CD14-positive monocyte (primary cell): ENCODE data around the gene DHX58. TPM values are rescaled to one million over a fixed set of nuclear protein-coding genes. Genes with fewer than 3 reads are reported as not detected.

ENCODE experiments used
- DNase-seq, 3 donors: peaks; one replicate each; pipeline ENCODE4 v3.0.0-alpha.2; 2011 to 2022
- H2AFZ ChIP-seq: 2 replicates; pipeline ENCODE4 v1.6.0; 2012; ENCODE audit warnings: mild to moderate bottlenecking, low read depth, low read length, inconsistent platforms; ENCODE audit not compliant: insufficient read depth, poor library complexity, severe bottlenecking
- H3K27ac ChIP-seq, 2 donors: 1 replicate in 1 of 2; 2 replicates in 1 of 2; pipeline ENCODE4 v1.5.1; 2012 to 2013; ENCODE audit warnings: low read length in 2 of 2, control low read depth in 1 of 2, inconsistent platforms in 1 of 2, low read depth in 1 of 2, mild to moderate bottlenecking in 1 of 2
- H3K27me3 ChIP-seq, 2 donors: one replicate each; pipeline versions ENCODE4 v1.6.0 to v1.6.1; 2011 to 2013; ENCODE audit warnings: low read length in 2 of 2; ENCODE audit not compliant: control insufficient read depth in 2 of 2, insufficient read depth in 2 of 2
- H3K36me3 ChIP-seq, 2 donors: replicated peaks in 1 of 2; 1 replicate in 1 of 2; 2 replicates in 1 of 2; pipeline versions ENCODE4 v1.5.1 to v1.6.1; 2012 to 2013; ENCODE audit warnings: low read length in 2 of 2, control low read depth in 1 of 2, inconsistent platforms in 1 of 2, mild to moderate bottlenecking in 1 of 2; ENCODE audit not compliant: insufficient read depth in 2 of 2, control insufficient read depth in 1 of 2
- H3K4me1 ChIP-seq, 2 donors: 1 replicate in 1 of 2; 2 replicates in 1 of 2; pipeline versions ENCODE4 v1.5.1 to v1.6.1; 2012 to 2013; ENCODE audit warnings: low read length in 2 of 2, control low read depth in 1 of 2, inconsistent platforms in 1 of 2, mild to moderate bottlenecking in 1 of 2, moderate library complexity in 1 of 2; ENCODE audit not compliant: insufficient read depth in 2 of 2, control insufficient read depth in 1 of 2
- H3K4me2 ChIP-seq: replicated peaks from 2 replicates; pipeline ENCODE3; 2012; ENCODE audit warnings: low read length, moderate library complexity, mild to moderate bottlenecking; ENCODE audit not compliant: poor library complexity, severe bottlenecking; ENCODE audit errors: extremely low read depth
- H3K4me3 ChIP-seq, 3 experiments: fragments of 200-600 bp in 1 of 3; sonication (generic) in 1 of 3; replicated peaks in 1 of 3; 1 replicate in 2 of 3; 2 replicates in 1 of 3; pipeline ENCODE4 v1.5.1; 2011 to 2013; ENCODE audit warnings: low read length in 3 of 3, mild to moderate bottlenecking in 3 of 3, control low read depth in 2 of 3, low read depth in 2 of 3, inconsistent platforms in 1 of 3, moderate library complexity in 1 of 3
- H3K79me2 ChIP-seq: 2 replicates; pipeline ENCODE4 v1.6.0; 2012; ENCODE audit warnings: mild to moderate bottlenecking, control low read depth, inconsistent platforms, low read length, moderate library complexity; ENCODE audit not compliant: insufficient read depth
- H3K9ac ChIP-seq: 2 replicates; pipeline ENCODE4 v1.6.0; 2017; ENCODE audit warnings: low read length, mild to moderate bottlenecking; ENCODE audit not compliant: insufficient read depth, poor library complexity, severe bottlenecking
- H3K9me3 ChIP-seq, 2 donors: replicated peaks in 1 of 2; 1 replicate in 1 of 2; 2 replicates in 1 of 2; pipeline versions ENCODE4 v1.5.1 to v1.6.1; 2012 to 2013; ENCODE audit warnings: low read length in 2 of 2, control low read depth in 1 of 2; ENCODE audit not compliant: control insufficient read depth in 1 of 2, insufficient read depth in 1 of 2
- H4K20me1 ChIP-seq: 2 replicates; pipeline ENCODE4 v1.6.0; 2012; ENCODE audit warnings: mild to moderate bottlenecking, low read length, control low read depth, moderate library complexity; ENCODE audit not compliant: insufficient read depth
- H3K27ac Mint-ChIP-seq, 7 donors: one replicate each; pipeline ENCODE4 v1.8.0; 2020; ENCODE audit warnings: mild to moderate bottlenecking in 7 of 7, mixed read lengths in 7 of 7, moderate library complexity in 6 of 7, inconsistent platforms in 2 of 7
- H3K27me3 Mint-ChIP-seq, 3 donors: one replicate each; pipeline ENCODE4 v1.8.0; 2021 to 2022; ENCODE audit warnings: low read depth in 3 of 3, mild to moderate bottlenecking in 3 of 3, mixed read lengths in 3 of 3, moderate library complexity in 3 of 3, inconsistent platforms in 1 of 3
- H3K36me3 Mint-ChIP-seq, 2 donors: one replicate each; pipeline ENCODE4 v1.8.0; 2020; ENCODE audit warnings: mixed read lengths in 2 of 2, inconsistent platforms in 1 of 2, mild to moderate bottlenecking in 1 of 2
- H3K4me1 Mint-ChIP-seq: one replicate; pipeline ENCODE4 v1.8.0; 2020; ENCODE audit warnings: mild to moderate bottlenecking, mixed read lengths
- H3K4me3 Mint-ChIP-seq, 2 donors: one replicate each; pipeline ENCODE4 v1.8.0; 2020; ENCODE audit warnings: mild to moderate bottlenecking in 2 of 2, mixed read lengths in 2 of 2, moderate library complexity in 1 of 2
- H3K9me3 Mint-ChIP-seq, 7 donors: one replicate each; pipeline ENCODE4 v1.8.0; 2020 to 2022; ENCODE audit warnings: mixed read lengths in 7 of 7, mild to moderate bottlenecking in 6 of 7, moderate library complexity in 6 of 7, inconsistent platforms in 2 of 7
- WGBS: methylation state at CpG from one replicate; pipeline ENCODE4 v1.1.5; 2013; ENCODE audit warnings: missing lambda C conversion rate; ENCODE audit not compliant: insufficient coverage; 5-methylcytosine and 5-hydroxymethylcytosine counted together
- intact Hi-C, 2 donors: fragments of 100-400 bp; cut with micrococcal nuclease; formaldehyde crosslinking; loops; one replicate each; pipeline versions ENCODE4 v1.15.0 to v1.15.1; 2023
- polyA plus RNA-seq, 3 donors: library from polyadenylated mRNA; depleted of rRNA in 1 of 3; unstranded in 2 of 3; stranded (reverse) in 1 of 3; fragments of 300-500 nt in 2 of 3; fragments of >200 nt in 1 of 3; fragmentation: Illumina TruSeq in 2 of 3; gene quantifications; 1 replicate in 2 of 3; 2 replicates in 1 of 3; pipeline ENCODE4 v1.2.3, GENCODE V29; 2012 to 2021
- TF ChIP-seq, protein P1 (sequence below): fragments of 200-600 bp; IDR thresholded peaks from one replicate; pipeline ENCODE4 v1.8.0; 2022; ENCODE audit warnings: antibody characterized with exemption, mild to moderate bottlenecking

The DHX58 gene
- polyA plus RNA-seq, 3 donors: 13.2 to 46.7 (median 16.0) TPM

DNA sequence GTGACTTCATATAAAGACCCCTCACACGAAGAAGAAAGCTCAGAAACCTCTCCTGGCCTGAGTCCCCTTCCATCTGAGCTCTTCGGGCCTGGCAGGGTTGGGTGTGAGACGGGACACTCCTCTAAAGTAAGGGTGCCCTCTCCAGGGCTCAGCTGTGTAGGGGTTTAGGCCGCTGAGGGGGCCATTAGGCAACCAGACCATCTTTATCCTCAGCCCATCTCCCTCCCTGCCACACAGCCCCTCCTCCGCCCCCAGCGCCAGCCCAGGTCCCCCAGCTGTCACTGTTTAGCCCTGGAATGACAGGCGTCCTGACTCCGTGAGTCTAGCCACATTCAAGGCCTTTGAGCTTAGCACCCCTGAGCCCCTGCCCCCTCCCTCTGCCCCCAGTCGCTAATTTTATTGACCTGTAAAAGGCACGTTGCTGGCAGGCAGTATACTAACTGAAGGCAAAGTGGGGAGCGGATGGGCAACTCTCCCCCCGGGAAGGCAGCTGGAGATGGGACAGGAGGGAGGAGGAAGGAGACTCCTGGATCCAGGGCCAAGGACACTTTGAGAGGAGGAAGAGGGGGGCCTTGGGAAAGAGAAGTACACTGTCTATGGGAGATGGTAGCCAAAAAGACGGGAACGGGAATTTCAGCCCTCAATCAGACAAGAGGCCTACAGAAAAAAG, 13.6 kb downstream of the DHX58 start:
- Histone ChIP-seq H3K36me3 (peaks cover 0 to 10% of the 10 kb centered on the region in 2 donors), H3K79me2 (no peaks in the 10 kb centered on the region), H3K4me1 (peaks cover 6 to 7% of the 10 kb centered on the region in 2 donors), H3K4me2 (no peak overlapping the region), H3K4me3 (no peak overlapping the region), H3K9me3 (no peaks in the 10 kb centered on the region), H3K27ac (no peak overlapping the region), H2AFZ (peak overlapping the region; percentile 65), H3K27me3 (peaks cover 13 to 24% of the 10 kb centered on the region in 2 donors), H4K20me1 (no peaks in the 10 kb centered on the region), H3K9ac (no peak overlapping the region)
- 90% methylated on average over 6 of the region's 14 CpGs for WGBS
- Mint-ChIP-seq H3K27ac (peak overlapping the region in 2 of 7 donors; percentile 31 to 41), H3K27me3 (peaks cover 24 to 29% (median 25%) of the 10 kb centered on the region in 3 donors), H3K4me1 (peaks cover 14% of the 10 kb centered on the region), H3K36me3 (peaks cover 12 to 13% of the 10 kb centered on the region in 2 donors), H3K4me3 (peak overlapping the region in 1 of 2 donors; percentile 21), H3K9me3 (no peaks in the 10 kb centered on the region)
- intact Hi-C loops: no loop called here
- DNase-seq: no peak
- TF ChIP-seq, protein P1, sequence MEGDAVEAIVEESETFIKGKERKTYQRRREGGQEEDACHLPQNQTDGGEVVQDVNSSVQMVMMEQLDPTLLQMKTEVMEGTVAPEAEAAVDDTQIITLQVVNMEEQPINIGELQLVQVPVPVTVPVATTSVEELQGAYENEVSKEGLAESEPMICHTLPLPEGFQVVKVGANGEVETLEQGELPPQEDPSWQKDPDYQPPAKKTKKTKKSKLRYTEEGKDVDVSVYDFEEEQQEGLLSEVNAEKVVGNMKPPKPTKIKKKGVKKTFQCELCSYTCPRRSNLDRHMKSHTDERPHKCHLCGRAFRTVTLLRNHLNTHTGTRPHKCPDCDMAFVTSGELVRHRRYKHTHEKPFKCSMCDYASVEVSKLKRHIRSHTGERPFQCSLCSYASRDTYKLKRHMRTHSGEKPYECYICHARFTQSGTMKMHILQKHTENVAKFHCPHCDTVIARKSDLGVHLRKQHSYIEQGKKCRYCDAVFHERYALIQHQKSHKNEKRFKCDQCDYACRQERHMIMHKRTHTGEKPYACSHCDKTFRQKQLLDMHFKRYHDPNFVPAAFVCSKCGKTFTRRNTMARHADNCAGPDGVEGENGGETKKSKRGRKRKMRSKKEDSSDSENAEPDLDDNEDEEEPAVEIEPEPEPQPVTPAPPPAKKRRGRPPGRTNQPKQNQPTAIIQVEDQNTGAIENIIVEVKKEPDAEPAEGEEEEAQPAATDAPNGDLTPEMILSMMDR: no peak

DNA sequence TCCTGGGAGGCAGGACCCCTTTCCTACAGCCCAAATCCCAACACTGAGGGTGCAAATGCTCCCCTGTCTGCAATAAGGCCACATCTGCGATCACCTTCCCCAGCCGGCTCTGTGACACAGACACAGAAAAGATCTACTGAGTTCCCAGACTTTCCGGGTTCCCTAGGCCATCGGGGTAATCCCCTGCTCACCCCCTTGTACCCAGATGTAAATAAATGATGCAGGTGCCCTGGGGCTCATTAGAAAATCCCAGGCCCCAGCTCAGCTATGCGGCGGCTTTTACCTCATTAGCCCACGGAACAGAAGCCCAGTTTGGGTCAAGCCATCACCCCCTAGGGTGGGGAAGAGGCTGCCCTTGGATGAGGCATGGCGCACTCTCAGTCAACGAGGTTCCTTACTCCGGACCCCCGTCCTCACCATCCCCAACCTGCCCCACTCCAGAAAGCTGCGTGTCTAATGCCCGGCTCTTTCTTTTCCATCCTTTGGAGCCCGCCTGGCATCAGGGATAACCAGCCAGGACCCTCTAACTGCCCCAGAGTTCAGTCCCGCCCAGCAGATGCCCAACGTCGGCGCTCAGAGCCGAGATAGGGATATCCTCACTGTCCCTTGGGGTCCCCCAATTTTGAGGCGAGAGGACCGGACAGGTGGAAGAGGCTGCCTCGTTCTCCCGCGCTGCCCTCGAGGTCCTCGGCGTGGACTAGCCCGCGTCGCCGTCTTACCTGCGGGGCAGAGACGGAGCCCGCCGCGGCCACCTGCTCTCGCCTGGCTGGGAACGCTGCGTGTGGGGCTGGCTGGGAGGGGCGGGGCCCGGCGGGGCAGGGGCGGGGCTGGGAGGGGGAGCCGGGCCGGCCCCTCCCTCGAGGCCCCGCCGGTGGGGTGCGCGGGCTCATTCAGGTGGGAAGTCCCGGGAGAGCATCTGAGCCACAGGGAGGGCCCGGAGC, 14.6 kb downstream of the DHX58 start, which contains the start of gene ZNF385C:
TSS of gene ZNF385C (minus strand) at position 783 of the 941 bp plus-strand sequence. CDS start 35,417 bp downstream, outside the sequence.
- peak within 1 kb of the TSS in 2 of 7 donors; percentile 31 to 41 for H3K27ac Mint-ChIP-seq
- TF ChIP-seq, protein P1: no peak
- H4K20me1 ChIP-seq: no peaks in the 10 kb centered on the region
- H3K4me3 Mint-ChIP-seq: peak within 1 kb of the TSS; percentile 12 to 78
- no peaks in the 10 kb centered on the region for H3K9me3 ChIP-seq
- DNase-seq: no peak
- intact Hi-C loops: no loop called here
- H3K27me3 Mint-ChIP-seq: peaks cover 24 to 28% (median 25%) of the 10 kb centered on the region in 3 donors
- WGBS: 15% methylated on average over 31 of the region's 52 CpGs
- H3K9ac ChIP-seq: peak within 1 kb of the TSS; percentile 8
- no peaks in the 10 kb centered on the region for H3K9me3 Mint-ChIP-seq
- peaks cover 13 to 24% of the 10 kb centered on the region in 2 donors for H3K27me3 ChIP-seq
- peaks cover 14% of the 10 kb centered on the region for H3K4me1 Mint-ChIP-seq
- no peak within 1 kb of the TSS for H3K27ac ChIP-seq
- H3K4me1 ChIP-seq: peaks cover 6 to 7% of the 10 kb centered on the region in 2 donors
- H3K36me3 Mint-ChIP-seq: peaks cover 5 to 6% of the 10 kb centered on the region in 2 donors
- no peaks in the 10 kb centered on the region for H3K79me2 ChIP-seq
- H3K4me2 ChIP-seq: peak within 1 kb of the TSS; percentile 60
- peak within 1 kb of the TSS; percentile 65 for H2AFZ ChIP-seq
- peaks cover 0 to under 1% of the 10 kb centered on the region in 2 donors for H3K36me3 ChIP-seq
- peak within 1 kb of the TSS in 1 of 3 experiments; percentile 43 for H3K4me3 ChIP-seq
